OCI-M1 (cell line): ENCODE measurements around the gene ADSS2.

Experiments used
- DNase-seq: peaks from one replicate; lab custom pipeline; 2025; lab: John Stamatoyannopoulos, UW

The ADSS2 gene

DNA sequence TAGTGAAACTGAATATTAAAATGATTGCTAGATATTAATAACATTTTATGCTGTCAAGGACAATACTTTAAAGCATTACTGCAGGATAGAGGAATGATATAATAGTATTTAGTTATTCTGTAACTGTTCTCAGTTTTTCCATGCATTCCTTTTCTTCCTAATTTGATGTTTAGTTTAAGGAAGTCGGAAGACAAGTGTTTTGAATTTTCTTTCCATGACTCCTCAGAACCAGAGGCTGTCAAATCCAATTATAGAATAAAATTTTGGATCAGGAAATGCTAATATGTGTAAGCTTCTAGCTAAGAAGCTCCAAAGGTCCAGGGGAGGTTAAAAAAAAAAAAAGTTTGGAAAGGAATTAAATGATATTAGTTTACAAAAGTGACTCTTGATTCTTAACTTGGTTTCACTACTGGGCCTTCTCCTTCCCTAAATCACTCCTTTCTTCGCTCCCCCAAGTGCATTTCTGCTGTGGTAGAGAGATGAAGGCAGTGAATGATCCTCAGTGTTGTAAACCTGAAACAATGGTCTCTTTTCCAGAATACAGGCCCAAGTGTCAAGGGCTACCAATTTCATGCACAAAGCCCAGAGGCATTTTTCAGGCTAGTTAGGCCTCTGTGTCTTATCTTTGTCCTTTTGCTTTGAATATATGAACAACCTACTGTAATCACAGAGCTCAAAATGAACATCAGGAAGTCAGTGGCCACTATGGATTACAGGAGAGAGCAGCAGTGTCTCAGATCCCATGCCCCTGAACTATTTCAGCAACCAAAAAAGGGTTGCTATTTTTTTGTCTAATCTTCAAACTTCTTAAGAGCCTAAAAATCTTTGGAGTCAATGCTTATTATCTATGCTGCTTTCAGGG lies 6.2 kb downstream of the ADSS2 start:
- DNase-seq = peak; percentile 55

DNA sequence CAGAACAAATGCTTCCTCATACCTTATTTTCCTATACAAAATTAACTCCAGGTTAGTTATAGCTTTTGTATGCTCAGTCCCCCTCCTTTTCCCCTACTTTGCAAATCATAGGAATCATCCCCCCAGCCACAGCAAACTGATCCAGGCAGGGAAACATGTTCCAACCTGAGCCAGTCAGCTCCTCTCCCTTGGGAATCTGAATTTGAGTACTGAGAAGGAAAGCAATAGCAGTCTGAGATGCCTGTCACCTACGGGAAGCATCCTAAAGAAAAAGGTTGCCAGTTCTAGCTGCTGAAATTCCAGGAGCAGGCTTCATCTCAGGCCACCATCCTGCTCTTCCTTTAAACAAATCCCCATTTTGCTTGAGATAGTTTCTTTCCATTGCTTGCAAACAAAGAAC lies 6.9 kb downstream of the ADSS2 start:
- DNase-seq = no peak

DNA sequence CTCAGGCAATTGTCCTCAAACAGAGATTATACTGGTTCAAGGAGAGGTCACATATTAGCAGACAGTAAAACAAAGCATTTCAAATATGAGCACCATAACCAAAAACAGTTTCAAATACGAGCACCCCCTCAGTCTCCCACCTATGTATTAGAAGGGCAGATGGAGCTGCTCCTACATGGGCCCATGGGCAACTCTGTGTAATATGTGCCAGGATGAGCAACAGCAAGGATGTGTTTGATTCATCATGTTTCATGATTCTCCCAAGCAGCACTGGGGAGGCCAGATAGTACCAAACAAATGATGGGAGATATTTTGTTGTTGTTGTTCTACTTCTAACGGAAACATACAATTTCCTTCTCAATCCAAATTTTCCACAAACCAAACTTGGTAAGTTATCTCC lies 8.9 kb downstream of the ADSS2 start:
- DNase-seq = no peak

DNA sequence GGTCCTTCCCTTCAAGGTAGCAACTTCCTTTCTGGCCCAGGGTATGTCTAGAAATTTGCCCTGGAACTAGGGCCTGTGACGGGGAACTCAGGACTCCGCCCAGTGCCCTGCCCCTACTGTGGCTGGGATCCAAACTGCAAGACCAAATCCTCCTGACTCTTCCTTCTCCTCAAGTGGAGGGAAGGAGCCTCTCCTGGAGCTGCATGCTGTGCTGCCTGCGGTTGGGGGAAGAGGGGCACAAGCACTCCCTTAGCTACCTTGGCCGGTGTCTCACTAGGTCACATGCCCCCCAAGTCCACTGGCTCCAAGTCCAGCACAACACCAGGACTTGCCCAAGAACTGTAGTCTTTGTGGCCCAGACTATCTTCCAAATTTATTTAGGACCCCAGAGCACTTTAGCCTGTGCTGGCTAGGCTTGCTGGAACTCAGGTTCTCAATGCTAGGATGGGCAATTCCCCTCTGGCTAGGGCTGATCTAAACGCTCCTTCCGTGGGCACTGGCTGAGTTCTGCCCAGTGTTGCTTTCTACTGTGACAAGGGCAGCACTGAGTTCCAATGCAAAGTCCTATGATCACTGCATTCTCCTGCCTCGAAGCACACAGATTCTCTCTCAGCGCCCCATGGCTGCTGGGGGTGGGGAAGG lies 12.2 kb downstream of the ADSS2 start:
- no peak for DNase-seq

DNA sequence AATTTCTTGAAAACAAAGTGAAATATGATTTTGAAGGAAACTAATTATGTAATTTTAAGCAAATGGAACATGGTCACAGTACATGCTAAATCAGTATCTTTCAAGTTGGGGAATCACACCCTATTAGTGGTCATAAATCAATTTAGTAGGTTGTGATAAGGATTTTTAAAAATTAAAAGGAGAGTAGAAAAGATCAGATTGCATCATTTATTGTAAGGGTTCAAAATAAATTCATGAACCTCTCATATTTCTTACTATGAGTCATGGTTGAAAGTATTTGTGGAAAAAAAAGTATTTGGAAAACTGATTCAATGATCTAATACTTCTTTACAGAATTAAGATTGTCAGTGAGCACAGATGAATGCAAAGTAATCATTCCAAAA lies 14.6 kb downstream of the ADSS2 start:
- DNase-seq = no peak

DNA sequence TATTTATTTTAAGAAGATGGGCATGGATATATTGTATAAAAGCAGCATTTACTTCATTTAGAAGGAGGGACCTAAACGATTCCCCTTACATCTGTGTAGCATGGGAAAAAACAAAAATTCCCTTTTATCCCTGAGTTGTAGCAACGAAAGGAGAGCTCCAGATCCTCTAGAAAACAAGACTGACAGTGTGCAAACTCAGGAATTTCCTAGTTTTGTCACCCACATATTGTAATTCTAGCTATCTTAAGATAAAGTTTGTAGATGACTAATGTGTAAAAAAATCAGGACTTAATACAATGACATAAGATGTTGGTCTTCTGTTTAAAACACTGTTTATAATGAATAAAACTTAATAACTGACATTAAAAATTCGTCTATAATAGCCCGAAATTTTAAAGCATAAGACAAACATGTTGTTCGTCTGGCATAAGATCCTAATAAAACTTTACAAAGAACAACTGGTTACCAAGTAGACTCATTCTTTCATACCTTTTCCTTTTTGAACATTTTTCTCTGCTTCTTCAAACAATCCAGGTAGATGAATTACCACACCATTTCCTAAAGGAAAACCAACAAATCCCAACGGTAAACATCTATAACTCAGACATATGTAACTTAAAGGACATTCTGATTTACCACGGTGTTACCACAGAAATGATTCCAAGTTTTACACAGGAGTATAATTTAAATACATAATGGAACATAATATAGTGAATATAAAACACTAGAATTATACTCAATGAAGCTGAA lies 15.2 kb downstream of the ADSS2 start:
- DNase-seq = no peak

DNA sequence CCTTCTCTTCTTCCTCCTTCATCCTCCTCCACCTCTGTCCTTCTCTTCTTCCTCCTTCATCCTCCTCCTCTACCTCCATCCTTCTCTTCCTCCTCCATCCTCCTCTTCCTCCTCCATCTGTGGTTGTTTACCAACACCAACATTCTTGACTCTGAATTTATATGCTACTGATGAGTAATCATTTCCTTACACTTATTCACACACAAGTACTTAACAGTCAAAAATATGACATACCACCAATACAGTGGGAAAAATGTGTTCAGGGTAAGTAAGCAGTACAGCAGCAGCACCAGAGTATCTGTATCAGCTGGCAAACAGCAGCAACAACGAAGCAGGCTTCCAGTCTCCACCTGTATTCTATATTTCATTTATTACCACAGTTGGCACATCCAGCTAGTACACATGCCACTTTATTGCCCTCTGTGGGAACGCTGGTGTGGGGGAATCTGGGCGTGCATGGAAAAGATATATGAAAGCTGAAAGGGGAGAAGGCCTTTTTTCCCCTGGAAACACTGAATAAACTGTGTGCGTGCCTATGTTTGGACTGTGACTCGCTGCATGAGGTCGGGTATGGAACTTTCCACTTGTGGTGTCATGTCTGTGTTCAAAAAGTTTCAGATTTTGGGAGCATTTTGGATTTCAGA lies 16.0 kb downstream of the ADSS2 start:
- no peak for DNase-seq

DNA sequence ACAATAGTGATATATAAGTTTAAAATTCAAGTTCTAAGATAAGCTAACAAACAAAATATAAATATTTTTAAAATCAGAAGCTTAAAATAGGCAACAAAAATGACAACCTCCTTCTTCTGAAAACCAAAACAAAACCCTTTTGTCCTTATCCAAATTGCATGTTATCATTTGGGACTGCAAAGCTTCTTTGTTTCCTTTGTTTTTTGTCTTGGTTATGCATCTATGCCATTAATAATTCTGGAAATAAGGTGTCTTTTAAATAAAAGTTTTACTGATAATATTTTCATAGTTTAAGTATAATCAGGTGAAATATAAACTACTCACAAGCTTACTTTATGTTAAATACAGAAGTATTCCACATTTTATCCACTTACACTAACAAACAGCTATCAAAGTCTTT lies 20.5 kb downstream of the ADSS2 start:
- no peak for DNase-seq

DNA sequence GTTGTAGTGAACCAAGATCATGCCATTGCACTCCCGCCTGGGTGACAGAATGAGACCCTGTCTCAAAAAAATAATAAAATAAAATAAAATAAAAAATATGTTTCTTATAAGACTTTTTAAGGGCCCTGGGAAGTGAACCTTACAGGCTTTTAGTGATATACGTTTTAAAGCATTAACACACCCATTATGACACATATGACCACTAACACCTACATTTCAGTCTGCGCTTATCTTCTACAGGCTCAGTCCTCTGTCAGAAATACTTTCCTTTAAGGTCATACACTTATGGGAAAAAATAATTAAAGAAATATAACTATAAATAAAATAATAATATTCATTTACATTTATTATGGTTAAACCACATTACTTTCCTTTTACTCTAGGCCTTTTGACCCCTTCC lies 21.9 kb downstream of the ADSS2 start:
- no peak for DNase-seq

DNA sequence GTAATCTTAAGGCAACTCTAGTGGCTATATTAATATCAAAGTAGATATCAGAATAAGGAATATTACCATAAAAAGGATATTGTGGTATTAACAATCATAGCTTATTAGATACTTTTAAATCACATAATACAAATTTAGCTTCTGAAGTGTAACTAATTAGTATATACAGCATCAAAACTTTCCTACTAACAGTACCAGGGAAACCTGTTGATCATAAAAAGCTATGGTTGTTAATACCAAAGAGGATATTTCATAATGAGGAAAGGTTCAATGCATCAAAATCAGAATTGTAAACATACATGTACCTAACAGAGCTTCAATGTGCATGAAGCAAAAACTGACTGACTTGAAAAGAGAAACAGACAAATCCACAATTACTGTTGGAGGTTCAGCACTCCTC lies 24.1 kb downstream of the ADSS2 start:
- DNase-seq = no peak

DNA sequence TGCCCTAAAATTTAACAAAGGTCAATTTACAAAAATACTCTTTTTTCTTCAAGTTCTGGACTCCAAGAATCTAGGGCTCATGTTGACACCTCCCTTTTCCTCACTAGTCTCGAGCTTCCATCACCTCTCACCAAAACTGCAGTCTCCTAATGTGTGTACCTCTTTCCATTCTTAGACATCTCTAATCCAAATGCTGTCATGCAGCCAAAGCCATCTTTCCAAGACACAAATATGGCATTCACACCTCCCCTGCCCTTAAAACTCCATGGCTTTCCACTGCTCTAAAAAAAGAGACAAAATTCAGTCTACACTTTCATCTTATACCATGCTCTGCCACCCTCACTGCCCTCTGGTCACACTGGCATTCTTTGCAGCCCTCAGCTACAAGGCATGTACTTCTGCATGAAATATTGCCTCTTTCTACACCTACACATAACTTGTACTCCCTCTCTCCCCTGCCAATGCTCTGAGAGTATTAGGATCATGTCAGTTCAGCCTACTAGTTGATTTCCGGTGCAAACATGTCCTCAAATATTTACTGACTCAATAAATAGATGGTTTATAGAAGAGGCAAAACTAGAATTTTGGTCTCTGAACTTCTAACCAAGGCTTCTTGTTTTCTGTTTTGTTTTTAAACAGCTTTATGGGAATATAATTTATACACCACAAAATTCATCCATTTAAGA lies 26.9 kb downstream of the ADSS2 start:
- DNase-seq = no peak

DNA sequence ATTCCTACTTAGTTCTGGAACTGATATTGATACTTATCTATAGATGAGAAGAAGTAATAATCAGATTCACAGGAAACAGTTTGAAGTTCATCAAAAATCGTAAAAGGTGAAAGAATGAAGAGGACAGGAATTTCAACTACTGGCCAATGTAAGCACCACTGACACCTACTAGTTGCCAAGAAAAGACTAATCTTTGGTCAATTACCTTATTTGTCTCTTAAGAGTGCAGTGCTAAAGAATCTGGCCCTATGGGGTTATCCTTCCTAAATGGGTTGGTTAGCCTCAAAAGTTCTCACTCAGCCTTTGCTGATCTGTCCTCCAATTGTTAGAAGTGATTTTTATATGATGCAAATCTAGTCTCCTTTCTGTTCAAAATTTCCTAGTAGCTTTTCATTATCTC lies 29.5 kb downstream of the ADSS2 start:
- DNase-seq = no peak

DNA sequence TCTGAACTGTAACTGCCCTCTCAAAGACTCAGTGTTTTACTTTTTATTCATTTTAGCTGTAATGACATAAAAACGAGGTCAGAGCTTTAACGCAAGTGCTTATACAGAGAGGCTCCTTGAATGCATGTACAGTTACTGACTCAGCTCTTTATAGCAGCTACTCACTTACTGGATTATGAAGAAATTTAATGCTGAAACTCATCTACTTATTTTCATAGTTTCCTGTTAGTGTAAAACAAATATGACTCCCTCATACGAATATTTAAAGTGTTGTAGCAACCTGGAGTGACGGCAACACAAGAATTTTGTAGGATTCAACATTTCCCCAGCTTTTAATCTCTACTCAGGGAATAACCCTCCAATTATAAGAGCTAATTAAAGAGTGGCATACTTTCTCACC lies 32.7 kb downstream of the ADSS2 start:
- DNase-seq = no peak

DNA sequence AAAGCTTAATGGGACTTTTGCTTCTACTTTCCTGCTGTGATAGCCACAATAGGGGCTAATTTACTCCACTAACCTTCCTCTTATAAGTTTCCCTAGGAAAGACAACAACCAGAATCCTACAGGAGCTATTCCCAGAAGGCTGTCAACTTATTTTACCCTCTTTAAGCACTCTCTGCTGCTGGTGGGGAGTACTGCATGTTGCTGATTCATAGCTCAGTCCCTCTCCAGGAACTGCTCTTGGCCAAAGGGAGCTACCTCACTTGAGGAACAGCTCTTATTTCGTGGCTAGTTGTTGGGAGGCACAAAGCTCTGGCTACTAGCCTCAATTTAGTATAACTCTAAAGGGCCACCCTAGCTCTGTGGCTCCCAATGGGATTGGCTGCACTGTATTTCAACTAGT lies 37.2 kb downstream of the ADSS2 start:
- DNase-seq = no peak

DNA sequence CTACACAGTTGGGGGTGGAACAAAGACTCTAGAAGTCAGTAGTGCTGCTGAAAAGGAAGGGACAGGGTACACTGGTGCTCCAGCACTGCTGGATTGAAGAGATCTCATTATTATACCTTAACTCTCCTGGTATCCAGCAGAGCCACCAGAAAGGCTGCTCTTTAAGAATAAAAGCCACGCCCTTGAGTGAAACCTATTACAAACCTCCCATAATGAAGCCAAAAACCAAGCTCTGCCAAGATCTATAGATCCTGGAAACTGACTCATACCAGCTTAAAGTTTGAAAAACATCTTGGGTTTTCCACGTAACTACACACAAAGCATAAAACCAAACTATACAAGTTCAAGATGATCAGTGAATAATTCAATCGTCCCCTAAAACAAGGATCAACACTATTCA lies 38.0 kb downstream of the ADSS2 start:
- DNase-seq = no peak

DNA sequence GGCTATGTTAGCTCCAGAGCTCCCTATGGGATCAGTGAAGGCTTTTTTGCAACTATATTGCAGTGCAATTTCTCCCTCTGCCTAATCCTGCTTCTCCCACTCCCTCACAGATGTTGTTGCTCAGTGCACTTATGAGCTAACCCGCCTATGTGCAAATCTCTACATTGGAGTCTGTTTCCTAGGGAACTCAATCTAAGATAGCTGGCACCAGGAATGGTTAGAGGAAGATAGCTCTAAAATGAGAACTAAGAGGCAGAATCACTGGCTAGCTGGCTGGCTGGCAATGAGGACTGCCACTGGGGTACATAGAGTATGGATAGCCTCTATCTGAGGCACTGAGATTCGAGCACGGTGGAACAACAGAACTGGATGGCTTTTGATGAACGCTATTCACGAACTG lies 39.5 kb downstream of the ADSS2 start:
- no peak for DNase-seq

DNA sequence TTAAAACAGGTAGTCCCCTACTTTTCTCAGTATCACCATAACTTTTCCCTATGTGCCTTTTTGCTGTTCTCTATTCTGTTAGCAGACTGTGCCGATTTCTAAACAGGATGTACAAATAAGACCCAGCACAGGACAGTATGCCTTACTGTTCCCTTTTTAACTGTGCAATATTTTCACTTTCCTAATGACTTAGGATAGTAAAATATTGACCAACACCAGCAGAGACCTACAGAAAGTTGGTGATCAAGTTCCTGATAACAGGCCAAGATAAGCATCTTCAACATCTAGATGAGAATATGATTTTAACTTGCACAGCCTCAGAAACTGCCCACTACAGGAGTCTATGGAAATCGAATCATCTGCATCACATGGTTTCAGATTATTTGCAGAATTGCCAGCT lies 42.0 kb downstream of the ADSS2 start:
- DNase-seq = no peak

DNA sequence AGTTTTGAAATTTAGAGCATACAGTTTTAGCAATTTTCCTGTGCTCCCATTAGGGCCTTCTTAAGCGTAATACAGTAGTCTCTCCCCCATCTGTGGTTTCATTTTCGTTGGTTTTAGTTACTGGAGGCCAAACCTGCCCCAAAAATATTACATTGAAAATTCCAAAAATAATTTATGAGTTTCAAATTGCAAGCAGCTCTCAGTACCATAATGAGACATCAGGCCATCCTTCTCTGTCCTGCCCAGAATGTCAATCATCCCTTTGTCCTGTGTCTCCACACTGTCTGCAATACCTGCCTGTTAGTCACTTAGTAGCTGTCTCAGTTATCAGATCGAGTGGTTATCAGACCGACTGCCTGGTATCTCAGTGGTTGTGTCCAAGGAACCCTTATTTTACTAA lies 45.4 kb downstream of the ADSS2 start:
- DNase-seq = no peak

DNA sequence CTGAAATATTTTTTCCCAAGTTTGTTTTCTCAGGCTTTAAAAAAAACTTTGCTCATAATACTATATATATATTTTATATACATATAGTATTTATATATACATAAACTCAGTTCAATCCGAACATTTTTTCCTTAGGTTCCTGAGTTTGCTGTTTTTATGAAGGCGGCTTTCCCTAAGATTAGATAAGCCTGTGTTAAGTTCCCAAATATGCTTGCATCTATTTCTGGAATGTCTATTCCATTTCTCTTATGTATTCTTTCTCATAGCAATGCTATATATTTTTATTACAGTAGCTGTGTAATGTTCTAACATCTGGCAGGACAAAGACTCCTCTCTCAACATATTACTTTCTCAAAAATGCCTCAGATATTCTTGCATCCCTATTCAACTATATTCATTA lies 45.9 kb downstream of the ADSS2 start:
- DNase-seq = no peak

DNA sequence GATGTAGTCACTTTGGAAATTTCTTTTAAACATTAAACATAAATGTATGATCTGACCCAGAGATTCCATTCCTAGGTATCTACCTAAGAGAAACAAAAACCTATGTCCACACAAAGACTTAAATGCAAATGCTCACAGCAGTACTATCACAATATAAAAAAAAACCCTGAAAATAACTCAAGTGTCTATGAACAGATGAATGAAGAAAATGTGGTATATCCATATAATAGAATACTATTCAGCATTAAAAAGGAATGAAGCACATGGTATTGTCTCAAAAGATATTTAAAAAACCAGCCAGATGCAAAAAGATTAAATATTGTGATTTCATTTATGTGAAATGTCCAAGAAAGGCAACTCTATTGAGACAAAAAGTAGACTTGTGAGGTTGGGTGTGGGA lies 48.3 kb downstream of the ADSS2 start:
- DNase-seq = no peak

DNA sequence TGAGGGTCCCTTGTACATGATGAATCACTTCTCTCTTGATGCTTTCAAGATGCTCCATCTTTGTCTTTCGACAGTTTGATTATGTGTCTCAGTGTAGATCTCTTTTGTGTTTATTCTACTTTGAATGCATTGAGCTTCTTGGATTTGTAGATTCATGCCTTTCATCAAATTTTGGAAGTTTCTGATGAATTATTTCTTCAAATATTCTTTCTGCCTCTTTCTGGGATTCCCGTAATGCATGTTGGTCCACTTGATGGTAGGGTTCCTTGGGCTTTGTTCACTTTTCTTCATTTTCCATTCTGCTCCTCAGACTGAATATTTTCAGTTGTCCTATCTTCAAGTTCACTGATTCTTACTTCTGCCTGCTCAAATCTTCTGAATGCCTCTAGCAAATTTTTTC lies 50.7 kb downstream of the ADSS2 start:
- DNase-seq = no peak

DNA sequence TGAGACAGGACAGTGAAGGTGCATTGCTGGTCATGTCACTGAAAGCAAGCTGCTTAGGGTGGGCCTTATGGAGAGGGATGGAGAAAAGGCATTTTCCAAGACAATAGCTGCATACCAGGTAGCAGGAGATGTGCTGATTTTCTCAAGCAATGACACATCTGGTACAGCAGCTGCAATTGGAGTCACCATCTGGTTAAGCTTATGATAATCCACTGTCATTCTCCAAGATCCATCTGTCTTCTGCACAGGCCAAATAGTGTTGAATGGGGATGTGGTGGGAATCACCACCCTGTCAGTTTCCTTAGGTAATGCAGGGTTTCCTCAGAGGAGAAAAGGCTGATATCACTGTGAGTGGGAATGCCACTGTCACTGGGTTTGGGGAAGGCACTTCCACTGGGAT lies 54.6 kb downstream of the ADSS2 start:
- DNase-seq = no peak
